Astrocyte of the cerebellum (primary cell): ENCODE data around the gene ABCA7.
A peak's percentile ranks its signal among the peaks of the same experiment; 100 is the strongest.

Experiments used
- DNase-seq: peaks from one replicate; pipeline ENCODE4 v3.0.0-alpha.2; 2011; ENCODE audit warnings: low read depth
- H3K4me3 ChIP-seq: 2 replicates; pipeline ENCODE4 v1.5.1; 2011; ENCODE audit warnings: mild to moderate bottlenecking, low read depth, low read length, moderate library complexity
- CTCF ChIP-seq: IDR thresholded peaks from 2 replicates; pipeline ENCODE4 v1.5.1; 2012; ENCODE audit warnings: low read length, low read depth, moderate library complexity, mild to moderate bottlenecking; ENCODE audit errors: missing control alignments
- in situ Hi-C: cut with HindIII; loops from 2 replicates; pipeline ENCODE4 v1.10.0; 2017; ENCODE audit warnings: low sequenced_read_pairs

ABCA7 gene

GRCh38 chr19:993361-993830 is 46.5 kb upstream of the ABCA7 start:
- no peak overlapping the region for H3K4me3 ChIP-seq
- no peak for DNase-seq
- TF ChIP-seq CTCF, result no peak
- in situ Hi-C loops, result no loop called here

GRCh38 chr19:993831-994393 is 46.0 kb upstream of the ABCA7 start:
- in situ Hi-C loops, result no loop called here
- no peak overlapping the region for H3K4me3 ChIP-seq

GRCh38 chr19:994516-994915 is 45.4 kb upstream of the ABCA7 start:
- no peak for DNase-seq
- in situ Hi-C loops, result no loop called here
- H3K4me3 ChIP-seq, result no peak overlapping the region
- TF ChIP-seq CTCF, result no peak

More at GRCh38 chr19:993831-994393, 46.0 kb upstream of the ABCA7 start:
- TF ChIP-seq CTCF, result no peak
- DNase-seq, result no peak

GRCh38 chr19:995051-995827 is 44.7 kb upstream of the ABCA7 start:
- H3K4me3 ChIP-seq, result no peak overlapping the region
- no peak for TF ChIP-seq CTCF
- peak; percentile 23 for DNase-seq
- in situ Hi-C loops, result no loop called here

GRCh38 chr19:996051-996838 is 43.7 kb upstream of the ABCA7 start:
- TF ChIP-seq CTCF, result no peak
- no peak overlapping the region for H3K4me3 ChIP-seq
- in situ Hi-C loops, result no loop called here
- no peak for DNase-seq

- H3K4me3 ChIP-seq, result no peak overlapping the region
- DNase-seq, result no peak
- no peak for TF ChIP-seq CTCF
- in situ Hi-C loops, result no loop called here
These were observed 41.8 kb upstream of the ABCA7 start for GRCh38 chr19:998064-998463.
